ENCODE data around the gene STXBP2. TPM values are rescaled to one million over a fixed set of nuclear protein-coding genes. Genes with fewer than 3 reads are reported as not detected.

Gene STXBP2
- polyA plus RNA-seq, 1 of the 3 experiments (the other 2 are of a cell fraction) = 4.7 TPM

GRCh38 chr19:7629347-7630054 is 7.4 kb upstream of the STXBP2 start, which contains the start of the genes PET100 and XAB2 (continued):
- no peak for TF ChIP-seq EZH2phosphoT487 (IDR thresholded peaks at IDR 0.05; ENCODE audit: borderline replicate concordance, low read depth)
- no peak for TF ChIP-seq EP300 (IDR thresholded peaks at IDR 0.05; ENCODE audit: borderline replicate concordance in 1 of 2, low read depth in 1 of 2, low read length in 1 of 2)
- no peak for TF ChIP-seq USF1 (IDR thresholded peaks at IDR 0.05; ENCODE audit: borderline replicate concordance, low read depth)
- peak; percentile 91 for TF ChIP-seq YY1 (IDR thresholded peaks at IDR 0.05; ENCODE audit: low read depth)
- TF ChIP-seq RCOR1 (IDR thresholded peaks at IDR 0.05; ENCODE audit: low read length) = no peak
- TF ChIP-seq RAD21 (IDR thresholded peaks at IDR 0.05; ENCODE audit: low read length) = no peak
- TF ChIP-seq SMC3 (IDR thresholded peaks at IDR 0.05; ENCODE audit: low read depth, low read length) = no peak
- peak; percentile 100 for TF ChIP-seq PBX3 (IDR thresholded peaks at IDR 0.05)
- TF ChIP-seq GATA2 (CRISPR knock-in tag; IDR thresholded peaks at IDR 0.05) = peak; percentile 45; the same call in 1 of the 2 replicates
- TF ChIP-seq ELF1 (IDR thresholded peaks at IDR 0.05) = peak; percentile 94
- TF ChIP-seq FOXM1 (IDR thresholded peaks at IDR 0.05; ENCODE audit: low read depth) = no peak

DNA sequence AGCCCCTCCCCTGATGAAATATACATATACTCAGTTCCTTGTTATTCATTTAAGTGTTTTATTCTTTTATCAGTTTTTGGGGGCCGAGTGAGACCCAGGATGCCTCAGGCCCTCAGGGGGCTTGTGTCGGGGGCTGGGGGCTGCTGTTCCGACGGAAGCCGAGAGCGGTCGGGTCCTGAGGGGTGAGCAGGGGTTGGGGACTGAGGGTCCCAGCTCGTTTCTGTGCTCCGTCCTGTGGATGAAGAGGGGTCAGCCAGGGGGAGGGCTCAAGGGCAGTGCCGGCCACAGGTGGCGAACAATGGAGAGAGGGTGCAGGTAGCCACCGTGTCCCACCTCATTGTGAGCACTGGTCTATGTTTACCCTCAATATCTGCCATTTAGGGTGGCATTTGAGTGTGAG is 5.3 kb upstream of the STXBP2 start:
- H3K27me3 ChIP-seq (ENCODE audit: insufficient read depth) = peaks cover 20% of the 10 kb centered on the region; the same call in 1 of the 2 replicates
- DNase-seq = no peak
- peaks cover 44% of the 10 kb centered on the region for H3K79me2 ChIP-seq (ENCODE audit: insufficient read depth)
- no peak for TF ChIP-seq RAD21 (IDR thresholded peaks at IDR 0.05; ENCODE audit: low read length)
- ChIA-PET CTCF (interaction anchor here (2.3 to 5.5 kb wide), 3 partner anchors 12 to 277 kb away, joined by 9 to 25 read pairs (median 10); no protein-coding TSS in a partner anchor), POLR2A (no interaction called here)
- H2AFZ ChIP-seq (ENCODE audit: low read depth) = no peak overlapping the region
- no peaks in the 10 kb centered on the region for H3K9me2 ChIP-seq
- H3K9me3 ChIP-seq = no peaks in the 10 kb centered on the region
- no peak overlapping the region for H3K27ac ChIP-seq (ENCODE audit: low read depth in 2 of 2, low read length in 1 of 2)
- 88% methylated on average over 12 of the region's 12 CpGs for WGBS (ENCODE audit: low lambda C conversion rate)
- H4K20me1 ChIP-seq (ENCODE audit: insufficient read depth) = 0 out of 2 replicates have a peak, but pooled peaks cover 5% of the 10 kb centered on the region
- H3K4me3 ChIP-seq (ENCODE audit: low read depth in 2 of 2, low read length in 1 of 2) = no peak overlapping the region
- peaks cover 8 to 24% of the 10 kb centered on the region in 2 experiments; a peak in 2 of 4 replicates for H3K4me1 ChIP-seq (ENCODE audit: control insufficient read depth in 1 of 2, insufficient read depth in 2 of 2, low read depth in 1 of 2, low read length in 1 of 2)
- H3F3A ChIP-seq (replicated peaks; ENCODE audit: insufficient read depth) = no peaks in the 10 kb centered on the region
- H3K9ac ChIP-seq = no peak overlapping the region
- H3K4me2 ChIP-seq = no peak overlapping the region
- peaks cover 0 to 3% of the 10 kb centered on the region in 2 experiments for H3K36me3 ChIP-seq (replicated peaks in 1 of 2; ENCODE audit: control insufficient read depth in 1 of 2, insufficient read depth in 2 of 2, low read length in 1 of 2)
